Mesendoderm (in vitro differentiated cells): ENCODE measurements around the gene HJV.

Experiments used
- DNase-seq: peaks from one replicate; pipeline ENCODE4 v3.0.0; 2013
- H2AK5ac ChIP-seq: 2 replicates; pipeline ENCODE4 v1.6.1; 2013; ENCODE audit warnings: low read length, inconsistent platforms
- H2BK120ac ChIP-seq: 2 replicates; pipeline ENCODE4 v1.6.1; 2013; ENCODE audit warnings: low read depth, mild to moderate bottlenecking, low read length, moderate library complexity, mixed read lengths
- H2BK15ac ChIP-seq: replicated peaks from 2 replicates; pipeline ENCODE4 v1.6.1; 2013; ENCODE audit warnings: low read depth, mild to moderate bottlenecking, moderate library complexity
- H2BK5ac ChIP-seq: 2 replicates; pipeline ENCODE4 v1.6.1; 2013; ENCODE audit warnings: low read length, inconsistent platforms
- H3K18ac ChIP-seq: 2 replicates; pipeline ENCODE4 v1.6.1; 2013; ENCODE audit warnings: mild to moderate bottlenecking, low read length, mixed read lengths
- H3K23ac ChIP-seq: one replicate; pipeline ENCODE4 v1.6.1; 2013; ENCODE audit warnings: low read length
- H3K27ac ChIP-seq: 2 replicates; pipeline ENCODE4 v1.5.1; 2013; ENCODE audit warnings: low read depth, mild to moderate bottlenecking, inconsistent platforms, low read length, moderate library complexity
- H3K27me3 ChIP-seq: 2 replicates; pipeline ENCODE4 v1.6.1; 2013; ENCODE audit warnings: low read length, control low read depth, mild to moderate bottlenecking, inconsistent platforms; ENCODE audit not compliant: insufficient read depth, poor library complexity
- H3K36me3 ChIP-seq: 2 replicates; pipeline ENCODE4 v1.6.1; 2013; ENCODE audit warnings: low read length, inconsistent platforms; ENCODE audit not compliant: control insufficient read depth, insufficient read depth
- H3K4ac ChIP-seq: one replicate; pipeline ENCODE4 v1.6.1; 2013; ENCODE audit warnings: low read depth, mild to moderate bottlenecking, low read length, moderate library complexity
- H3K4me1 ChIP-seq: 2 replicates; pipeline ENCODE4 v1.6.1; 2013; ENCODE audit warnings: low read depth, low read length, inconsistent platforms; ENCODE audit not compliant: control insufficient read depth
- H3K4me2 ChIP-seq: 2 replicates; pipeline ENCODE4 v1.6.1; 2013; ENCODE audit warnings: low read length
- H3K4me3 ChIP-seq: 2 replicates; pipeline ENCODE4 v1.5.1; 2013; ENCODE audit warnings: mild to moderate bottlenecking, low read length
- H3K56ac ChIP-seq: one replicate; pipeline ENCODE4 v1.6.1; 2013; ENCODE audit warnings: low read length
- H3K79me1 ChIP-seq: 2 replicates; pipeline ENCODE4 v1.6.1; 2013; ENCODE audit warnings: low read length, inconsistent platforms
- H3K79me2 ChIP-seq: 2 replicates; pipeline ENCODE4 v1.6.1; 2013; ENCODE audit warnings: mild to moderate bottlenecking, low read length; ENCODE audit not compliant: control insufficient read depth, insufficient read depth
- H3K9ac ChIP-seq: 2 replicates; pipeline ENCODE4 v1.6.1; 2013; ENCODE audit warnings: low read length, inconsistent platforms
- H4K5ac ChIP-seq: one replicate; pipeline ENCODE4 v1.6.1; 2013; ENCODE audit warnings: low read length
- H4K8ac ChIP-seq: one replicate; pipeline ENCODE4 v1.6.1; 2013; ENCODE audit warnings: low read depth, mild to moderate bottlenecking, control low read depth, low read length, moderate library complexity
- WGBS: extraction: QIAGEN DNeasy Blood & Tissue Kit; methylation state at CpG from one replicate; pipeline ENCODE4 v1.1.7; 2013; ENCODE audit warnings: low lambda C conversion rate, missing lambda C conversion rate; ENCODE audit not compliant: insufficient coverage; ENCODE audit errors: extremely low coverage; 5-methylcytosine and 5-hydroxymethylcytosine counted together

HJV gene

DNA sequence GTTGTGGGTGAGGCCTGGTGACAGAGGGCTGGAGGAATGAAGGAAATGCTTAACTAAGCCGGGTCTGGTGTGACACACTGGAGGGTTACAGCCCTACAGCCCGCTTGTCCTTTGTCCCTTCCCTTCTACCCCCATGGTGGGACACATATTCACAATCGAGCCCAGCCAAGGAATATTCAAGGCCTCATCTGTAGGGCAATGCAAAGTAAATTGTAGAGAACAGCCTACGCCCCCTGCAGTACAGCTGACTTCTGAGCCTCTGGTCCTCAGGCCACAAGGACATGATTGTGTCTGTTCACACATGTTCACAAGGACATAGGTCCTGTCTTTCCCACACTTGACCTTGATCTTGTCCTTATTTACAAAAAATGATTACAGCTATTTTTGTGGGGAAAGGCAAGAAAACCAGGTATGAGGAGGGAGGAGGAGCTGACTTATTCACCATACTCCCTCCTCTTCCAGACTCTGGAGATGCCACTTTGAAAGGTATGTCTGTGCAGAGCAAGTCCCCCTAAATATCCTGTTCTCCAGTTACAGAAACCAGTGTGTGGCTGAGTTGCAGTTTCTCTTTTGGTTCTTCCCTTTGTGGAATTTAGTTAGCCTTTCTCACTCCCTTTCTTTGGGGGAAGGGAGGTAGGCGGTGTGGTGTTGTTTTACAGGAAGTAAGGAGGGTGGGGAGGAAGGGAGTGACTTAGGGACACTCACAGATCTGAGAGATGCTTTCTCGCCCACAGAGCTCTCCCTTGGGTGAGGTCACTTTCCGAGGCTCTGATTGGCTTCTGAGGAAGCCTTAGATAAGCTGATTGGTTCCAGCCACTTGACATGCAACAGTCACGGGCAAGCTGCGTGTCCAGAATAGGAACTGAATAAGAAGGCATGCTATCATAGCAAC lies 42.4 kb downstream of the HJV start:
- Histone ChIP-seq H3K36me3 (no peaks in the 10 kb centered on the region), H3K27ac (peak overlapping the region; percentile 92), H3K9ac (peak overlapping the region; percentile 60), H3K27me3 (no peaks in the 10 kb centered on the region), H4K8ac (no peak overlapping the region), H3K4me1 (peaks cover 15% of the 10 kb centered on the region), H2BK5ac (peak overlapping the region; percentile 43), H3K23ac (no peak overlapping the region), H3K4me3 (no peak overlapping the region), H3K4ac (peak overlapping the region; percentile 72), H4K5ac (no peak overlapping the region), H3K56ac (peak overlapping the region; percentile 86), H3K18ac (peak overlapping the region; percentile 86), H2BK15ac (peak overlapping the region; percentile 89), H3K79me1 (no peaks in the 10 kb centered on the region), H3K4me2 (peak overlapping the region; percentile 16), H2AK5ac (no peak overlapping the region), H2BK120ac (peak overlapping the region; percentile 13), H3K79me2 (no peaks in the 10 kb centered on the region)
- DNase-seq, result peak; percentile 100
- no CpG with 5 or more reads among the region's 9 CpGs for WGBS

DNA sequence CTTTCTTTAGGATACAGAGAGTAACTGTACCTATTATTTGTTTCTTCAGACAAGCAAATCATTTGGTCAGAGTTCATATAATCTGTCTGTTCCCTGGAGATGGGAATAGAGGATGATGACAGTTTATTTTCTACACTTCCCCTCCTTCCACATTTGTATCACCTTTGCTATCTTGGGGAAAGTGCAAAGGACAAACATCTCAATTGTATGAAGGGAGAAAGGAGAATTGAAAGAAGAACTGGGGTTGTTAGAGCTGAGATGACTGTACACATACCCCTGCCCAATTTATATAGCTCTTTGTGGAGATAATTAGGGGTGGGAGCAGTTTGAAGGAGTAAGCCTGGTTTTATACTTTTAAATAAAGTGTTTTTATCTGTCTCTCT lies 43.1 kb downstream of the HJV start:
- Histone ChIP-seq H3K9ac (peak overlapping the region; percentile 60), H3K36me3 (no peaks in the 10 kb centered on the region), H3K4me2 (no peak overlapping the region), H3K4me1 (peaks cover 15% of the 10 kb centered on the region), H3K79me2 (no peaks in the 10 kb centered on the region), H4K8ac (no peak overlapping the region), H3K4ac (peak overlapping the region; percentile 72), H3K4me3 (no peak overlapping the region), H3K23ac (no peak overlapping the region), H2AK5ac (no peak overlapping the region), H3K56ac (peak overlapping the region; percentile 86), H2BK15ac (peak overlapping the region; percentile 89), H2BK120ac (peak overlapping the region; percentile 13), H2BK5ac (peak overlapping the region; percentile 43), H3K18ac (peak overlapping the region; percentile 86), H3K27me3 (no peaks in the 10 kb centered on the region), H3K27ac (peak overlapping the region; percentile 92), H4K5ac (no peak overlapping the region), H3K79me1 (no peaks in the 10 kb centered on the region)
- no peak for DNase-seq

DNA sequence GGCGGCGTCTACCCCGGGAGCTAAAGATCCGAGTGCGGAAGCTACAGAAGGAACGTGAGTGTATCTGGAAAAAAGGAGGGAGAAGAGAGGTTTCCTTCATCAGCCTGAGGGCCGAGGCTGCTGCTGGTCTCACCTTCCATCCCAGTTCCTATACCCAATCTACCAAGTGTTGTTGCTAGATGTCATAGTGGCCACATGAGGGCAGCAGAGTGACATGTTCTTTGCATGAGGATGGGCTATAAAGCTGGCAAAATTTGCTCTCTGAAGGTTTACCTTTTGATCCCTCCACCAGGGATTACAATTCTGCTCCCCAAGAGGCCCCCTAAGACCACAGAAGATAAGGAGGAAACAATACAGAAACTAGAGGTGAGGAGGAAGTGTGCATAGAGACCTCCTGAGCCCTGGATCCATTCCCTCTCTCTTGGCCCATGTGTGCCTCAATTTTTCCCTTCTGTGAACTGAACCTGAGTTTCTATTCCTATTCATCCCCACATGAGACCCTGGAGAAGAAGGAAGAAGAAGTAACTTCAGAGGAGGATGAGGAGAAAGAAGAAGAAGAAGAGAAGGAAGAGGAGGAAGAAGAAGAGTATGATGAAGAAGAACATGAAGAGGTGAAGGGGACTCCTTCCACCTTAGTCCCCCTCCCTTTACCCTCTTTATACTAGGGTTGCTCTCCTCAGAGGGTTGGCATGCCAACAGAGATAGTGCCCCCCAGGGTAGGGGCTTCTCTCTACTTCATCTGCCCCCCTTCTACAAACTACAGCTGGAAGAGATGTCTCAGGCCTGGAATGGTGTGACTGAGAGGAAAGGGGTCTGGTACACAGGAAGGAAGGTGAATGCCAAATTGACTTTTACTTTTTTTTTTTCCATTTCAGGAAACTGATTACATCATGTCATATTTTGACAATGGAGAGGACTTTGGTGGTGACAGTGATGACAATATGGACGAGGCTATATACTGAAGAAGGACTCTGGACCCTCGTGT lies 43.8 kb downstream of the HJV start:
- Histone ChIP-seq H2AK5ac (no peak overlapping the region), H2BK5ac (peak overlapping the region; percentile 20), H2BK120ac (peak overlapping the region; percentile 29), H4K8ac (no peak overlapping the region), H3K4ac (no peak overlapping the region), H3K9ac (peak overlapping the region; percentile 31), H3K79me2 (no peaks in the 10 kb centered on the region), H3K4me1 (peaks cover 15% of the 10 kb centered on the region), H3K18ac (peak overlapping the region; percentile 6), H3K27ac (no peak overlapping the region), H4K5ac (no peak overlapping the region), H3K56ac (peak overlapping the region; percentile 63), H3K23ac (no peak overlapping the region), H2BK15ac (peak overlapping the region; percentile 89), H3K4me2 (no peak overlapping the region), H3K27me3 (no peaks in the 10 kb centered on the region), H3K36me3 (no peaks in the 10 kb centered on the region), H3K79me1 (no peaks in the 10 kb centered on the region), H3K4me3 (no peak overlapping the region)
- WGBS, result no CpG with 5 or more reads among the region's 9 CpGs
- DNase-seq, result peak; percentile 94

DNA sequence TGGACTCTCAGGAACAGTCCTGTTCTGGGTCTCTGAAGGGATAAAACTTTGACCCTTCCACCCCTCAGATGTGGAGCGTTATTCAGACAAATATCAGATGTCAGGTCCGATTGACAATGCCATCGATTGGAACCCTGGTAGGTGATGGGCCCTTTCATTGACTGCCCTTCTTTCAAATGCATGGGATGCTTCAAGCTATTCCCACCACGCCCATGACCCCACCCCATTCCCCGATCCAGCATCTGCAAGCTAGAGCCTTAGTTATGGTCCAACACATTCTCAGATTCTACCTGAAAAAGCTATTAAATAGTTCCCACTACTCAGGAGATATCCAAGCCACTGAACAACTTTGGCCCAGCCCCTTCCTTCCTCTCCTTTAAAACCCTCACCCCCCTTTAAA lies 44.5 kb downstream of the HJV start:
- Histone ChIP-seq H3K23ac (no peak overlapping the region), H3K9ac (no peak overlapping the region), H4K5ac (no peak overlapping the region), H3K4me1 (peaks cover 15% of the 10 kb centered on the region), H3K27me3 (no peaks in the 10 kb centered on the region), H3K36me3 (no peaks in the 10 kb centered on the region), H3K27ac (no peak overlapping the region), H4K8ac (no peak overlapping the region), H3K4ac (no peak overlapping the region), H3K4me3 (no peak overlapping the region), H2BK15ac (no peak overlapping the region), H3K56ac (peak overlapping the region; percentile 9), H3K18ac (no peak overlapping the region), H2BK120ac (no peak overlapping the region), H3K79me2 (no peaks in the 10 kb centered on the region), H2AK5ac (no peak overlapping the region), H2BK5ac (no peak overlapping the region), H3K4me2 (no peak overlapping the region), H3K79me1 (no peaks in the 10 kb centered on the region)
- DNase-seq, result no peak
- no CpG with 5 or more reads among the region's 5 CpGs for WGBS

DNA sequence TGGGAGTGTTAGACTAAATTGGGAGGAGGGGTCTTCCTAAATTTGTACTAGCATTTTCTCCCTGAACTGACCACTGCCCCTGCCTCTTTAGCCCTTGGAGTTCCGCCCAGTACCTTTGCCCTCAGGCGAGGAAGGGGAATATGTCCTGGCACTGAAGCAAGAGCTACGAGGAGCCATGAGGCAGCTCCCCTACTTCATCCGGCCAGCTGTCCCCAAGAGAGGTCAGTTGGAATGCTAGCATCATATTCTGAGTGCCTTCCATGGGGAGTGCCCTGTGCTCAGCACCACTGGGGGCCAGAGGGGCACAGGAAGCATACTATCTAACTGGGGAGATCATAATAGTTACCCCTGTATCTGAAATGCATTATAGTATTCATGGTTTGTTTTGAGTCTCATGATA lies 46.3 kb downstream of the HJV start:
- H3K27ac ChIP-seq, result no peak overlapping the region
- no peak overlapping the region for H3K23ac ChIP-seq
- no peak for DNase-seq

More for the DNA sequence above, 46.3 kb downstream of the HJV start:
- H3K79me1 ChIP-seq, result no peaks in the 10 kb centered on the region
- H3K4me1 ChIP-seq, result peaks cover 15% of the 10 kb centered on the region
- H2BK15ac ChIP-seq, result no peak overlapping the region
- no CpG with 5 or more reads among the region's 4 CpGs for WGBS
- no peaks in the 10 kb centered on the region for H3K36me3 ChIP-seq
- no peak overlapping the region for H4K8ac ChIP-seq
- H3K18ac ChIP-seq, result no peak overlapping the region
- no peak overlapping the region for H3K9ac ChIP-seq
- H3K4me2 ChIP-seq, result no peak overlapping the region
- no peaks in the 10 kb centered on the region for H3K79me2 ChIP-seq
- no peak overlapping the region for H2BK5ac ChIP-seq
- H4K5ac ChIP-seq, result no peak overlapping the region
- H2AK5ac ChIP-seq, result no peak overlapping the region
- H3K27me3 ChIP-seq, result no peaks in the 10 kb centered on the region
- H2BK120ac ChIP-seq, result no peak overlapping the region
- no peak overlapping the region for H3K4ac ChIP-seq
- no peak overlapping the region for H3K4me3 ChIP-seq
- H3K56ac ChIP-seq, result no peak overlapping the region
